Panc1 (cell line): ENCODE results near the gene DDX42.

Experiments
- CTCF ChIP-seq: fragments of 450-650 bp; IDR thresholded peaks from 2 replicates; pipeline ENCODE4 v1.5.1; 2017; ENCODE audit warnings: mild to moderate bottlenecking
- POLR2AphosphoS5 ChIP-seq: IDR thresholded peaks from 2 replicates; pipeline ENCODE4 v1.6.1; 2012; ENCODE audit warnings: mild to moderate bottlenecking, low read depth, low read length, moderate library complexity

DNA sequence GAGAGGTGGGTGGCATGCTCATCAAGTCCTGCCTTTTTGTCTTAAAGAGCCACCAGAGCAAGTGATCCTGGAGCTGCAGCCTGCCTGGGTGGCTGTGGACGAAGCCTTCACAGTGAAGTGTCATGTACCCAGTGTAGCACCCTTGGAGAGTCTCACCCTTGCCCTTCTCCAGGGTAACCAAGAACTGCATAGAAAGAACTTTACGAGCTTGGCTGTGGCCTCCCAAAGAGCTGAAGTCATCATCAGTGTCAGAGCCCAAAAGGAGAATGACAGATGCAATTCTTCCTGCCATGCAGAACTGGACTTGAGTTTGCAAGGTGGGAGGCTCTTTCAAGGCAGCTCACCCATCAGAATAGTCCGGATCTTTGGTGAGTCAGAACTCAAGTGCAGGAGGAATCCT lies 85.3 kb downstream of the DDX42 start:
- TF ChIP-seq POLR2AphosphoS5 (no peak), CTCF (no peak)
